AG10803 (cell line): ENCODE measurements around the gene TNNT2.

ENCODE experiments used
- DNase-seq: peaks from one replicate; pipeline ENCODE4 v3.0.0; 2010; ENCODE audit warnings: low read depth
- H3K4me3 ChIP-seq: 2 replicates; pipeline ENCODE4 v1.5.1; 2011; ENCODE audit warnings: mild to moderate bottlenecking, low read length, control low read depth
- TF ChIP-seq, protein P1 (sequence below): conservative IDR thresholded peaks from 2 replicates; pipeline ENCODE4 v1.5.1; 2011; ENCODE audit warnings: mild to moderate bottlenecking, low read length, control low read depth, inconsistent platforms

TNNT2 gene

DNA sequence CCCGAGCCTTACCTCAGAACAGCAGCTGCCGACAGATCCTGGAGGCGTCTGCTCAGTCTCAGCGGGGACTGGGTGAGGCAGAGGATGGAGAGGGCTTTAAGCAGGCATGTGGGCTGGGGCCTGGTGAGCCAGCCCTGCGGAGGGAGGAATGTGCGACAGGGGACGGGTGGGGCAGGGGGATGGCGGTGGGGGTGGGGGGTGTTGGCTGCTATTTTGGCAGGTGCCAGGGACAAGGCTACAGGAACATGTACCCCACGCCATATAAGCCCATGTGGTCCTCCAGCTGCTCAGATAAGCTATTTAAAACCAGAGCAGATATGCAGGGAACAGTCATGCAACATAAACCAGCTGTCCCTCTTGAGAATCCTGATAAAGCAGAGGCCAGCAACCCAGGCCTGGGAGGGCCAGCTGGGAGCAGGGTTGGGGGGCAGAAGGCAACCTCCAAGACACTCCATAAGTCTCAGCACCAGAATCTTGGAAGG is at the start of gene TNNT2:
Gene TNNT2 (minus strand): TSS at position 70 of the 482 bp plus-strand sequence. CDS start 4,426 bp downstream, outside the sequence.
- DNase-seq, result no peak
- H3K4me3 ChIP-seq, result no peak within 1 kb of the TSS
- TF ChIP-seq, protein P1, sequence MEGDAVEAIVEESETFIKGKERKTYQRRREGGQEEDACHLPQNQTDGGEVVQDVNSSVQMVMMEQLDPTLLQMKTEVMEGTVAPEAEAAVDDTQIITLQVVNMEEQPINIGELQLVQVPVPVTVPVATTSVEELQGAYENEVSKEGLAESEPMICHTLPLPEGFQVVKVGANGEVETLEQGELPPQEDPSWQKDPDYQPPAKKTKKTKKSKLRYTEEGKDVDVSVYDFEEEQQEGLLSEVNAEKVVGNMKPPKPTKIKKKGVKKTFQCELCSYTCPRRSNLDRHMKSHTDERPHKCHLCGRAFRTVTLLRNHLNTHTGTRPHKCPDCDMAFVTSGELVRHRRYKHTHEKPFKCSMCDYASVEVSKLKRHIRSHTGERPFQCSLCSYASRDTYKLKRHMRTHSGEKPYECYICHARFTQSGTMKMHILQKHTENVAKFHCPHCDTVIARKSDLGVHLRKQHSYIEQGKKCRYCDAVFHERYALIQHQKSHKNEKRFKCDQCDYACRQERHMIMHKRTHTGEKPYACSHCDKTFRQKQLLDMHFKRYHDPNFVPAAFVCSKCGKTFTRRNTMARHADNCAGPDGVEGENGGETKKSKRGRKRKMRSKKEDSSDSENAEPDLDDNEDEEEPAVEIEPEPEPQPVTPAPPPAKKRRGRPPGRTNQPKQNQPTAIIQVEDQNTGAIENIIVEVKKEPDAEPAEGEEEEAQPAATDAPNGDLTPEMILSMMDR, result no peak

DNA sequence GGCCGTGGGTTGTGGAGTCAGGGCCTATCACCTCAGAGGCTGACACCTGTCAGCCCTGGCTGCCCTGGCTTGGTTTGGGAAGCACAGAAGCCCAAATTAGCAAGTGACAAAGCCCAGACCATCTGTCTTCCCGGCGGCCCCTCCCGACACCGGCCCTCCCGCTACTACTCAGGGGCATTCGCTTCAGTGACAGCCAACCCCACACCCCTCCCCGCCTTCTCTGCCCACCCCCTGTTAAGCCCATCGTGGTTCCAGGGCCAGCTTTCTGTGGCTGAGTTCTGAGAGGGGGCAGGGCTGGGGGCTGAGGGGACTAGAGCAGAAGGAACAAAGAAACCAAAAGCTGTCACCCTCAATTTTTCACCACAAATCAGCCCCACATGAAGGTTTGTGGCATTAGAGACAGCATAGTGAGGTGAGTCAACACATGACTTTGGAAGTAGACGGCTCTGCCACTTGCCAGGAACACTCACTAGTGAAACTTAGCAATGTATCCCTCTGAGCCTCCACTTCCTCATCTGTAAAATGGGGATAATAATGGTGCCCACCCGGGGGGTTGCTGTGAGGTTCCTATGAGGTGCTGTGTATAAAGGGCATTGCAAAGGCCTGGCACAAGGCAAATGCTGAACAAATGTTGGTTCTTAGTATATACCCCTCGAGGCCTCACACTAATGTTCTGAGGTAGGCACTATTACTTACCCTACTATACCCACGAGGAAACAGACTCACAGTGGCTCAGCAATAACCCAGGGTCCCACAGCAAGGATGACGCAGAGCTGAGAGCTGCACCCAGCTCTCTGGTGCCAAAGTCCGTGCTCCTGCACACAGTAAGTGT is 49.2 kb upstream of the TNNT2 start:
- TF ChIP-seq, protein P1, result no peak
- H3K4me3 ChIP-seq, result no peak overlapping the region
- no peak for DNase-seq

DNA sequence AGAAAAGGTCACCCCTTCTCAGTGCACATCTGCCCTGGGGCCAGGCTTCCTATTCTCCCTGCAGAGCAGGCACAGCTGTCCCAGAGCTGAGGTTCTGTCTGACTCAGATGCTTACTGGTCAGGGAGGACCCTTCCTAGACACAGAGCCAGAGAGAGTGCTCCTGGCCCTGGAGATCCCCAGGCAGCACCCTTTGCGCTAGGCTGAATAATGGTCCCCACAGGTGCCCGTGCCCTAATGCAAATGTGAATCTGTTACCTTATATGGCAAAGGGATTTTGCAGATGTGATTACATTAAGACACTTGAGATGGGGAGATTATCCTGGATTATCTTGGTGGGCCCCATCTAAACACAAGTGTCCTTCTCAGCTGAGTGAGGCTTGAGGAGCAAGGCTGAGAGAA is 46.7 kb upstream of the TNNT2 start:
- TF ChIP-seq, protein P1, result no peak
- no peak for DNase-seq
- no peak overlapping the region for H3K4me3 ChIP-seq

DNA sequence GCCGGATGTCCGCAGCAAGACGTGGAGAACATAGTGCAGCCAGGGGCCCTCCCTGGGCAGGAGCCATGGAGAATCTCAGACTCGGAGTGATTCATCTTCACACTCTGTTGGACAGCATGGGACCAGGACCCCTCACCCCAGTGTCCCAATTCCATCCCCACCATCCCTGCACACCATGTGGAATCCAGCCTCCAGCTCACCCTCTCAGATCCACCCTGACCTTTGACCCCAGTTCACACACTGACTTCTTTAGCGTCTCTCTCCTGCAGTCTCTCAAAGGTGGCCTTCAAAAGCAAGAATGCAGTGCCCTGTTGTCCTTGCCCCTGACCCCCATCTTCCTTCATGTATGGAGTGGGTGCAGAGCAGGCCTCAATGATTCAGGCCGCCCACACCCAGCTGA is 46.2 kb upstream of the TNNT2 start:
- no peak for DNase-seq
- H3K4me3 ChIP-seq, result no peak overlapping the region
- TF ChIP-seq, protein P1, result no peak

DNA sequence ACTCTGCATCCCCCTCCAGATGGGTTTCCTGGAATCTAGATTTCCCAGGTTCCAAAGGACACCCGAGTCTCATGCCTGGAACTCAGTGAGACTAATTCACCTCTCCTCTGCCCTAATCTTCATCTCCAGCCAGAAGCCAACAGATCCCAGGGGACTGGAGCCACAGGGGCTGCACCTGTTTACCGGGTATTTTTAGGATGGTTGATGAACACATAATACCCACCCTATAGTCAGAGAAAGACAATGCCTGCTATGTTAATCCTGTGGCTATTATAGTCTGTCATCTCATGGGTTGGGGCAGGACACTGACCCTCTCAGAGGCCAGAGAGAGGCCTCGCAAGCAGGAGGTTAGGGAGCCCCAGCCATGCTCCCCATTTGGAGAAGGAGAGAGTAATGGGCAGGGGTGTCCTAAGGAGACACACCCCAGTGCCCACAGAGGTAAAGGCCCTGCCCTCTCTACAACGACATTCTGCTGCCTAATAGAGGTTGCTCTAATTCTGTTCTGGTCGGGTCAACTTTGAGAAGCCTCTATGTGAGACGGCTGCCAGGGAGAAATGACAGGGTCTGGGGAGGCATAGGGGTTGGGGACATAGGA is 45.1 kb upstream of the TNNT2 start:
- DNase-seq, result no peak
- H3K4me3 ChIP-seq, result no peak overlapping the region
- TF ChIP-seq, protein P1, result no peak

DNA sequence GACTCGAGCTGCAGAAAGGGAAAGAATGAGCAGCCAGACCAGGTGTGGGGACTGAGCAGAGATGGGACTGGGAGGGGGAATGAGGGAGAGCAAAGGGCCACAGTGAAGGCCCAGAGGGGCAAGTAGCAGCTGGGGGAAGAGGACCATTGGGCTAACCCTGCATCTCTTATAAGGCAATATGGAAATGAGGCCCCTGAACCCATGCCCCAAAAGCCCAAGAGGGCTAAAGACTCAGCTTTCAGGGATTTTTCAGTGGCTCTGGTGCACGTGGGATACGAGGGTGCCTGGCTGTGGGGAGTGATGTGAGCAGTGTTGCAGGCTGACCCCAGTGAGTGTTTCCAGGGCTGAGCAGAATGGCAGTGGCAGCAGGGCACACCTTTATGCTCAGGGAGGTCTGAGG is 44.5 kb upstream of the TNNT2 start:
- no peak overlapping the region for H3K4me3 ChIP-seq
- TF ChIP-seq, protein P1, result no peak
- no peak for DNase-seq

DNA sequence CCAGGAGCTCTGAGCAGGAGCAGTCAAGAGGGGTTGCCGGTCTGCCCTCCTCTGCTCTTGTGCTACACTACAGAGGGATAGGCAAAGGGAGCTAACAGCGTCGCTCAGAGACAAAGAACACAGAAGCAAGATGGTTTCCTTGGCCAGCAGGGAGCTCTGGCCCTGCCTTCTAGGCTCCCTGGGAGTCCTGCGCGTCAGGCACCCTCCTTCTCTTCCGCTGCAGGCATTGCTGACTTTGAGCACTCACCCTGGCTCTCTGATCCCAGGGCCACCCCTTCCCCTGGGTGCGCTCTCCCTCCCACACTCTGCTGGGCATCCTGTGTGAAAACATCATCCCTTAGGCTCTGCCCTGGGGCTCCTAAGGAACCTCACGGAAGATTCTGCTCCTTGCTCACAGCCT is 43.6 kb upstream of the TNNT2 start:
- H3K4me3 ChIP-seq, result no peak overlapping the region
- no peak for DNase-seq
- TF ChIP-seq, protein P1, result no peak
